Renal cortex interstitium (tissue), 3 donors: ENCODE data around the gene NPHS2. TPM values are rescaled to one million over a fixed set of nuclear protein-coding genes. Genes with fewer than 3 reads are reported as not detected.

Experiments used
- polyA plus RNA-seq, 3 donors: library from polyadenylated mRNA; unstranded; fragments of 120-200 nt; gene quantifications; one replicate each; pipeline ENCODE4 v1.2.1, GENCODE V29; 2013; ENCODE audit not compliant: insufficient read length in 3 of 3

The NPHS2 gene
- polyA plus RNA-seq, 3 donors = 329 to 462 (median 378) TPM

Other genes with a start within 250 kb of the NPHS2 start
- gene AXDND1, start 210.0 kb downstream of the NPHS2 start, polyA plus RNA-seq = 10 to 100 TPM; 12.1 to 29.1 (median 12.6) TPM
- gene TDRD5, start 15.9 kb upstream of the NPHS2 start, polyA plus RNA-seq = 1 to 10 TPM; 3.2 to 5.7 (median 5.2) TPM
- 1 to 10 TPM in 2 of 3 donors, under 1 TPM in 1; 0.90 to 2.1 (median 1.0) TPM for gene FAM163A, start 167.3 kb upstream of the NPHS2 start, polyA plus RNA-seq